Aorta (tissue), 5 donors: ENCODE data around the gene UCN. TPM values are rescaled to one million over a fixed set of nuclear protein-coding genes. Genes with fewer than 3 reads are reported as not detected.
"Not testable (repeated sequence)": the region's sequence is repeated elsewhere in the genome, so short reads cannot be mapped to it uniquely, and the experiment has no call there.

Experiments
- ATAC-seq: fragments of 200-7000 bp; cut with Tn5 transposase; one replicate; pipeline ENCODE4 v1.9.1; 2022; ENCODE audit warnings: moderate library complexity; ENCODE audit not compliant: low FRiP score
- DNase-seq, 2 donors: peaks; one replicate each; pipeline ENCODE4 v3.0.0-alpha.2; 2020
- H3K27ac ChIP-seq, 2 donors: one replicate each; pipeline ENCODE4 v1.5.1; 2013; ENCODE audit warnings: low read length in 2 of 2, mild to moderate bottlenecking in 2 of 2, moderate library complexity in 2 of 2, control low read depth in 1 of 2, inconsistent platforms in 1 of 2, low read depth in 1 of 2
- H3K27me3 ChIP-seq, 2 donors: one replicate each; pipeline ENCODE4 v1.6.1; 2013; ENCODE audit warnings: control low read depth in 1 of 2, low read length in 1 of 2, mild to moderate bottlenecking in 1 of 2, moderate library complexity in 1 of 2; ENCODE audit not compliant: insufficient read depth in 2 of 2, control insufficient read depth in 1 of 2
- H3K36me3 ChIP-seq, 2 donors: one replicate each; pipeline ENCODE4 v1.6.1; 2013; ENCODE audit warnings: control low read depth in 1 of 2, low read length in 1 of 2, mild to moderate bottlenecking in 1 of 2; ENCODE audit not compliant: insufficient read depth in 2 of 2, control insufficient read depth in 1 of 2
- H3K4me1 ChIP-seq, 2 donors: one replicate each; pipeline ENCODE4 v1.6.1; 2013; ENCODE audit warnings: low read length in 2 of 2, control low read depth in 1 of 2, mild to moderate bottlenecking in 1 of 2, moderate library complexity in 1 of 2; ENCODE audit not compliant: insufficient read depth in 2 of 2, control insufficient read depth in 1 of 2
- H3K4me3 ChIP-seq, 2 donors: one replicate each; pipeline ENCODE4 v1.5.1; 2013; ENCODE audit warnings: low read length in 2 of 2, control low read depth in 1 of 2, mild to moderate bottlenecking in 1 of 2
- H3K9me3 ChIP-seq: one replicate; pipeline ENCODE4 v1.6.1; 2013; ENCODE audit warnings: mild to moderate bottlenecking, low read length; ENCODE audit not compliant: control insufficient read depth
- WGBS, 2 donors: extraction: QIAGEN DNeasy Blood & Tissue Kit; methylation state at CpG; one replicate each; pipeline ENCODE4 v1.1.7; 2013; 5-methylcytosine and 5-hydroxymethylcytosine counted together
- intact Hi-C, 2 donors: fragments of 100-400 bp; cut with DNase I; formaldehyde crosslinking; loops; one replicate each; pipeline versions ENCODE4 v1.14.2 to v1.15.0; 2022
- polyA plus RNA-seq, 2 donors: library from polyadenylated mRNA; stranded (reverse); fragments of 200-250 nt; gene quantifications; one replicate each; pipeline ENCODE4 v1.2.3, GENCODE V29; 2013
- total RNA-seq, 2 donors: library from RNA; stranded (reverse); fragmentation: NEBNext Ultra II Directional; extraction: Animal tissue kit (Norgen Biotek cat#: 25700); gene quantifications; one replicate each; pipeline ENCODE4 v1.2.1, GENCODE V29; 2021
- donor health status: healthy with polysubstance abuse.
- donor health status: Bipolar disorder and iron deficiency.
- donor health status: DM: no; HTN: no; CAD: no.
- donor health status: DM: no; HTN: no; CAD: no.
- donor health status: DM: yes; HTN: yes; CAD: no.

UCN gene
- total and polyA plus RNA-seq, 4 donors = 1.2 to 2.2 (median 1.3) TPM; not detected in 1

DNA sequence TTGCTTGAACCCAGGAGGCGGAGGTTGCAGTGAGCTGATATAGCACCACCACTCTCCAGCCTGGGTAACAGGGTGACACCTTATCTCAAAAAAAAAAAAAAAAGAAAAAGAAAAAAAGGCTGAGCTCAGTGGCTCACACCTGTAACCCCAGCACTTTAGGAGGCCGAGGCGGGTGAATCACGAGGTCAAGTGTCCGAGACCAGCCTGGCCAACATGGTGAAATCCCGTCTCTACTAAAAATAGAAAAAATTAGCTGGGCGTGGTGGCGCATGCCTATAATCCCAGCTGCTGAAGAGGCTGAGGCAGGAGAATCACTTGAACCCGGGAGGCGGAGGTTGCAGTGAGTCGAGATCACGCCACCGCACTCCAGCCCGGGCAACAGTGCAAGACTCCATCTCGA, 11.6 kb upstream of the UCN start:
- H3K9me3 ChIP-seq, intact Hi-C loops, ATAC-seq, H3K27me3 ChIP-seq, DNase-seq, H3K4me1 ChIP-seq, H3K4me3 ChIP-seq, H3K36me3 ChIP-seq, H3K27ac ChIP-seq: not testable (repeated sequence)
- WGBS, 2 donors = 94% methylated on average over 15 of the region's 15 CpGs

DNA sequence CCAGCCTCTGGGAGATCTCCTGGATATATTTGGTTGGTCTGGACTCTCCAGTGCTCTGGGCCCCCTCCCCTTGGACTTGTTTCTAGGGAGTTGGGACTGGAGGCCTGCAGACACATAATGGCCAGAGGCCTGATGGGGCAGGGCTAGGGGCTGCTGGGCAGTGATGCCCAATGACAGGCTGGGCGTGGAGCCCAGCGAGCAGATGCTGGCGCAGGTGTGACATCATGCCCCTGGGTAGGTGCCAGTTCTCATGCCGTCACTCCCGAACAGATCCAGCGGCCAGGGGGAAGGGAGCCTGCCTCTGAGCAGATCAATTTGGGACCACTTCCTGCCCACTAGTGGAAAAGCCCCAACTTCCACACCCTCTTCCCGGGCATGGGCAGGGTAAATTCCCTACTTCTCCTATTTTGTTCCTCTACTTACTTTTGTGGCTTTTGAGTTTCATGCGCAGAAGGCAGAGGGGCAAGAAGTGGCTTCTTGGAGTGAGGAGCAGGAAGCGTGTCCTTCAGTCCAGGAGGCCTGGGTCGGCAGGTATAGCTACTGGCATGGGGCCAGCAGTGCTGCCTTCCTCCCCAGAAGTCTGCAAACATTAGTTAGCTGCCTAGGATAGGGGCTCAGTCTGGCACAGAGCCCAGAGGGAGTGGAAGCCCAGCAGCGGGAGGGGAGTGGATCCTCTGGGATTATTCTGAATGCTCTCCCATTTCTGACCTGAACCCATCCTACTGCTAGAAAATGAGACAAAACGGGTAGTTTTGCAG, 8.6 kb upstream of the UCN start:
- Histone ChIP-seq H3K27ac (no peak overlapping the region), H3K4me1 (no peaks in the 10 kb centered on the region), H3K4me3 (no peak overlapping the region), H3K27me3 (no peaks in the 10 kb centered on the region), H3K9me3 (no peaks in the 10 kb centered on the region), H3K36me3 (no peaks in the 10 kb centered on the region)
- intact Hi-C loops = no loop called here
- ATAC-seq (no peak), DNase-seq (no peak)
- 73 to 75% methylated on average over 12 of the region's 12 CpGs for WGBS, 2 donors

DNA sequence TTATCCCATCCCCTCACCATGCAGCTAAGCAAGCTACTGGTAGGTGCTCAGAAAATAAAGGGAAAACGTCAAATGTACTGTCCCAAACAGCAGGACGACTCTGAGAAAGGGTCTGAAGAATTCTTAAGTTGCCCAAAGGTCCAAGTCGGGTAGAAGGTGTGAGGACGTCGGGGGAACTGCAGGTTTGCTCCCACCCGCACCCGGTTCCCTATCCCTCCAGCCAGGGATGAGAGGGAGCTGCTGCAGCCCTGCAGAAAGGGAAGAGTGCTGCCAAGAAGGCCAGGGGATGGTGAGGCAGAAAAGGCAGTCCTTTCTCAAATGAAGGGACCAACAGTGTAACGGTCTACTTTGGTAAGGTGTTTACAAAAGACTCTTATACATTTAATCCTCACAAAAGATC, 6.9 kb upstream of the UCN start:
- Histone ChIP-seq H3K27me3 (no peaks in the 10 kb centered on the region), H3K9me3 (no peaks in the 10 kb centered on the region), H3K27ac (no peak overlapping the region), H3K4me3 (no peak overlapping the region), H3K36me3 (no peaks in the 10 kb centered on the region), H3K4me1 (no peaks in the 10 kb centered on the region)
- 67 to 73% methylated on average over 8 of the region's 8 CpGs for WGBS, 2 donors
- intact Hi-C loops = no loop called here
- no peak for ATAC-seq
- DNase-seq = no peak

DNA sequence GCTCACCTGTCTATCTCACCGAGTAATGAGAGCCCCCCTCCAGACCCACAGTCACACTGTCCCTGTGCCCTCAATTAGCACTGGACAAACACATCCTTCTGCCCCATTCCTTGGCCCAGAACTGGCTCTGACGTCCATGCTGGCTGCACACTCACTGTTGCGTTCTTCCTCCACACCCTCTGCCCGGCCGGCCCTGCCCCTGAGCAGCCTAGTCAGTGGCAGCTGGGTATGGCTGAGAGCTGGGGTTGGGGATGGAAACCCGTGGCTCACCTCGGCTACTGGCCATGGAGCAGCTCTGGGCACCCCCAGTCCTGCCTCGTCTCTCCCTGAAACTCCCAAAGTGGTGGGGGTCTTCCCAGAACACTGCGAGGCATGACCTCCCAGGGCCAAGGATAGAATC, 6.5 kb upstream of the UCN start:
- Histone ChIP-seq H3K4me3 (no peak overlapping the region), H3K9me3 (no peaks in the 10 kb centered on the region), H3K27ac (no peak overlapping the region), H3K36me3 (no peaks in the 10 kb centered on the region), H3K27me3 (no peaks in the 10 kb centered on the region), H3K4me1 (no peaks in the 10 kb centered on the region)
- ATAC-seq (no peak), DNase-seq (no peak)
- WGBS, 2 donors = 85 to 88% methylated on average over 9 of the region's 9 CpGs
- intact Hi-C loops = no loop called here

DNA sequence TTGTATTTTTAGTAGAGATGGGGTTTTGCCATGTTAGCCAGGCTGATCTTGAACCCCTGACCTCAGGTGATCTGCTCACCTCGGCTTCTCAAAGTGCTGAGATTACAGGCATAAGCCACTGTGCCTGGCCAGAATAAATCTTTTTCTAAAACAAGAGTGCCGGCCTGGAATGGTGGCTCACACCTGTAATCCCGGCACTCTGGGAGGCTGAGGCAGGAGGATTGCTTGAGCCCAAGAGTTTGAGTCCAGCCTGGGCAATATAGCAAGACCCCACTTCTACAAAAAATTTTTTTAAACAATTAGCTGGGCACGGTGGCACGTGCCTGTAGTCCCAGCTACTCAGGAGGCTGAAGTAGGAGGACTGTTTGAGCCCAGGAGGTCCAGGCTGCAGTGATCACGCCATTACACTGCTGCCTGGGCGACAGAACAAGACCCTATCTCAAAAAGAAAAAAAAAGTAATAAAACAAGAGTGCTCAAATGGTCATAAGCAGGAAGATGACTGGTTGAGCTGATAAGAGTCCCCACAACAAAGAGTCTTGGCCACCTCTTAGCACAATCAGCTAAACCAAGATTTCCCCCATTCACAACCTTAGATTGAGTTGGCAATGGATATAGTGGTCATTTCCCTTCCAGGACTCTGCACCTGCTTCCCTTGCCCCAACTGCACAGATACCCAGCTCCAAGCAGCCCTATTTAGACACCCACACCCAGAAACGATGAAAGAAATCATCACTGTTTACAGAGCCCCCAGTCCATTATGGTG, 5.8 kb upstream of the UCN start:
- DNase-seq (no peak), ATAC-seq (no peak)
- intact Hi-C loops = no loop called here
- 93% methylated on average over 8 of the region's 8 CpGs for WGBS, 2 donors
- Histone ChIP-seq H3K36me3 (no peaks in the 10 kb centered on the region), H3K9me3 (no peaks in the 10 kb centered on the region), H3K4me1 (no peaks in the 10 kb centered on the region), H3K27me3 (no peaks in the 10 kb centered on the region), H3K4me3 (no peak overlapping the region), H3K27ac (no peak overlapping the region)

DNA sequence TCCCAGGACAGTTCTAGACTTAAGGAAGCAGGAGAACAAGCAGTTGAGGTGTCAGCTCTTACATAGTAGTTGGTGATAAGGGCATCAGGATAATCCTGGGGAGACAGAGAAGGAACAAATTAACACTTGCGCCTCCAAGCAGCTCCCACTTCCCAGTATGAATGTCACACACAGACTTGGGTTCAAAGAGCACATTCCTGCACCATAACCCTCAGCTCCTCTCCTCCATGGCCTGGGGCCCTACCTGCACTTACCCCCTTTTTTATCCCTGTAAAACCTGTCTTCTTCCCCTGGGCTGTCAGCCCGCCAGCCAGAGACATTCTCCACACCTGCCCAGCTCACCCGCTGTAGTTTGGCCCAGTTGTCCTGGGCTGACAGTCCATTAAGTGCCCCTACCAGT, 3.9 kb upstream of the UCN start:
- DNase-seq (peak in 1 of 2 donors; percentile 10), ATAC-seq (no peak)
- no peak overlapping the region for H3K4me3 ChIP-seq
- H3K36me3 ChIP-seq = no peaks in the 10 kb centered on the region
- 95 to 97% methylated on average over 3 of the region's 3 CpGs for WGBS, 2 donors
- no peaks in the 10 kb centered on the region for H3K4me1 ChIP-seq
- H3K27ac ChIP-seq = no peak overlapping the region
- intact Hi-C loops = no loop called here
- H3K27me3 ChIP-seq = no peaks in the 10 kb centered on the region
- H3K9me3 ChIP-seq = no peaks in the 10 kb centered on the region

DNA sequence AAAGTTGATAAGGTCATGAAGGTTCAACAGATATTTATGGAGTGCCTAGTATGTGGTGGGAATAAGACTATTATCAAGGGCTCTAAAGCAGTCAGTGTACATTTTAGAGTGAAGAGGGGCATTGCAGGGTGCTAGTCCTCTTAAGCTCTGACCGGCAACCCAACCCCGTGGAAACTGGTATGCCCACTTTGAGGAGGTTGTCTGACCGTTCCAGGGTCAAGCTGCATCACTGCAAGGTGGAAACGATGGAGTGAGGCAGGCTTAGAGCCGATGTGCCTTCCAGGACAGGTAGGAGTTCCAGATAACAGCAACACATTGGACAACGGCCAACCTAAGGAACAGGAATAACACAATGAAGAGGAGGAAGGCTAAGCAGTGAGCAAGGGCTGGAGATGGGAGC, 1.4 kb upstream of the UCN start:
- no peak for ATAC-seq
- Histone ChIP-seq H3K36me3 (no peaks in the 10 kb centered on the region), H3K9me3 (no peaks in the 10 kb centered on the region), H3K27ac (no peak overlapping the region), H3K4me1 (no peaks in the 10 kb centered on the region), H3K4me3 (no peak overlapping the region), H3K27me3 (no peaks in the 10 kb centered on the region)
- no peak for DNase-seq
- intact Hi-C loops = no loop called here
- WGBS, 2 donors = 95 to 96% methylated on average over 6 of the region's 6 CpGs

DNA sequence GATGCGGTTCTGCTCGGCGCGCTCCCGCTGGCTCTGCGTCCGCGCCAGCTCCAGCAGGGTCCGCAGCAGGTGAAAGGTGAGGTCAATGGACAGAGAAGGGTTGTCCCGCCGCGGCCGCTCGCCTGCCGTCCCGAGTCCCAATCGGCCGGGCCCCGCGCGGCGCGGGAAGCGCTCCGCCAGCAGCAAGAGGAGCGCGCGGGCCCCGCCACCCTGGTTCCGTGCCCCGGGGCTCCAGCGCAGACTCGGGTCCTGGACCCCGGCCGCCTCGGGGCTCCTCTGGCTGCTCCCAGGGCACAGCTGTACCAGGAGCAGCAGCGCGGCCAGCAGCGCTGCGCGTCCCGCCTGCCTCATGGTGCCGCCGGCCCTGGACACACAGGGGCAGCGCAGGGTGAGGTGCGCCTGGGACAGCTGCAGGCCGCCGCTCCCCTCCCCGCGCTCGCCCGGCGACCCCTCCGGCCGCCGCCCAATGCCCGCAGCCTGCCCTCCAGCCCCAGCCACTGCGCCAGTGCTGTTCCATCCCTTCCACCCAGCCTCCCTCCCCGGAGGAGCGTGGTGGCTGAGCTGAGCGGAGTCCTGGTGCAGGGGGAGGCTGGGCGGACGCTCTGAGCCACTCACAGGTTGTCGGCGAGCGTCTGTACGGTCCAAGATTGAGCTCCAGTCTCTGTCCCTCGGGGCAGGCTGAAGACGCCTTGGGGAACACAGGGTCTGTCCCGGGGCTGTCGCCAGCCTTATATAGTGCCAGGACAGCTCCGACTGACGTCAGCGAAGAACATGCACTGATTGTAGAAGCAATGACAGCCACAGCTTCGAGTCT, 493 bp downstream of the UCN start:
- DNase-seq = peak in 1 of 2 donors; percentile 44
- no peaks in the 10 kb centered on the region for H3K9me3 ChIP-seq
- no peak overlapping the region for H3K27ac ChIP-seq
- intact Hi-C loops = no loop called here
- no peaks in the 10 kb centered on the region for H3K36me3 ChIP-seq
- H3K4me3 ChIP-seq = no peak overlapping the region
- no peak for ATAC-seq
- no peaks in the 10 kb centered on the region for H3K4me1 ChIP-seq
- WGBS, 2 donors = 6% methylated on average over 60 to 75 of the region's 75 CpGs
- H3K27me3 ChIP-seq = no peaks in the 10 kb centered on the region
